Memory B cell (primary cell): ENCODE measurements around the gene NDOR1.
"Not testable (repeated sequence)": the region's sequence is repeated elsewhere in the genome, so short reads cannot be mapped to it uniquely, and the experiment has no call there.

Experiments
- ATAC-seq: fragments of 150-1000 bp; cut with Tn5 transposase; 2 replicates; pipeline ENCODE4 v1.10.0; 2021; ENCODE audit warnings: low read depth, mild to moderate bottlenecking, moderate library complexity
- DNase-seq, 2 donors: peaks; one replicate each; pipeline ENCODE4 v3.0.0; 2022; ENCODE audit warnings: low spot score in 2 of 2
- H3K27ac Mint-ChIP-seq: one replicate; pipeline ENCODE4 v1.8.0; 2022; ENCODE audit warnings: mild to moderate bottlenecking, moderate library complexity, mixed read lengths
- H3K27me3 Mint-ChIP-seq: one replicate; pipeline ENCODE4 v1.8.0; 2022; ENCODE audit warnings: mixed read lengths
- H3K36me3 Mint-ChIP-seq: one replicate; pipeline ENCODE4 v1.8.0; 2022; ENCODE audit warnings: mild to moderate bottlenecking, mixed read lengths
- H3K4me1 Mint-ChIP-seq: one replicate; pipeline ENCODE4 v1.8.0; 2022; ENCODE audit warnings: mixed read lengths
- H3K4me3 Mint-ChIP-seq: one replicate; pipeline ENCODE4 v1.8.0; 2022; ENCODE audit warnings: mild to moderate bottlenecking, moderate library complexity, mixed read lengths
- H3K9me3 Mint-ChIP-seq: one replicate; pipeline ENCODE4 v1.8.0; 2022; ENCODE audit warnings: mixed read lengths

Gene NDOR1

DNA sequence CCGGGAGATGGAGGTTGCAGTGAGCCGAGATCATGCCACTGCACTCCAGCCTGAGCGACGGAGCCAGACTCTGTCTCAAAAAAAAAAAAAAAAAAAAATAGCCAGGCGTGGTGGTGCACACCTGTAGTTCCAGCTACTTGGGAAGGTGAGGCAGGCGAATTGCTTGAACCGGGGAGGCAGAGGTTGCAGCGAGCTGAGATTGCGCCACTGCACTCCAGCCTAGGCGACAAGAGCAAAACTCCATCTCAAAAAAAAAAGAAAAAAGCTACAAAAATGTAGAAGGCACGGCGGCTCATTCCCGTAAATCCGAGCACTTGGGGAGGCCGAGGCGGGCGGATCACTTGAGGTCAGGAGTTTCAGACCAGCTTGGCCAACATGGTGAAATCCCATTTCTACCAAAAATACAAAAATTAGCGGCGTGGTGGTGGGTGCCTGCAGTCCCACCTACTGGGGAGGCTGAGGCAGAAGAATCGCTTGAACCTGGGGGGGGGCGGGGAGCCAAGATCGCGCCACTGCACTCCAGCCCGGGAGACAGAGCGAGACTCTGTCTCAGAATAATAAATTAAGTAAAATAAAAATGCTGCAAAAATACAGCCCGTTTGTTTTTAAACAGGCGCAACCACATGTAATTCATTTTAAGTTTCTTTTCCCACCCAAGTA, 34.2 kb downstream of the NDOR1 start:
- H3K36me3 Mint-ChIP-seq, H3K9me3 Mint-ChIP-seq, DNase-seq, H3K27me3 Mint-ChIP-seq, ATAC-seq, H3K27ac Mint-ChIP-seq: not testable (repeated sequence)
- Mint-ChIP-seq H3K4me1 (peaks cover 28% of the 10 kb centered on the region), H3K4me3 (peak overlapping the region; percentile 86)

DNA sequence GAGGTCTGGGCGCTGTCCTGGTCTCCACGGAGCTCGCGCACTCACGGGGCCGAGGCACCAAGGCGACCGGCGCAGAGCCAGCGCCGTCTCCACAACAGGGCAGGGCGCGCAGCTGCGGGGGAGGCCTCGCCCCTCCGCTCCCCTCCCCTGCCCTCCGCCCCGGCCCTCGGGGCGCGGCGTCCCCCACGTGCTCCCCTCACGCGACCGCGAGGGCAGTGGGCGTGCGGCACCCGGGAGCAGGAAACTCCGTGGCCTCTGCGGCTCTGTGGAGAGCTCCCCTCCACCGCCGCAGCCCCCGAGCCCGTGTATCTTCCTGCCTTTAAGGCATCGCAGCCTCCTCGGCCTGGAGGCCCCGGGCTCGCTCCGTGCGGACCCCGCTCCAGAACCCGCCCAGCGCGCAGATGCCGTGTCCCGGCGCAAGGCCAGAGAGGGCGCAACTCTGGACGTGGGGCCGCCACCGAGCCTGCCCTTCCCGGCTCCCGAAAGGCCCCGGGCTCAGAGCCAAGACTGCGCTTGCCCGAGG, 34.9 kb downstream of the NDOR1 start:
- DNase-seq (peak in 1 of 2 donors; percentile 87), ATAC-seq (peak; percentile 26)
- Mint-ChIP-seq H3K4me3 (peak overlapping the region; percentile 86), H3K36me3 (no peaks in the 10 kb centered on the region), H3K4me1 (peaks cover 21% of the 10 kb centered on the region), H3K9me3 (no peaks in the 10 kb centered on the region), H3K27ac (peak overlapping the region; percentile 90), H3K27me3 (no peaks in the 10 kb centered on the region)

DNA sequence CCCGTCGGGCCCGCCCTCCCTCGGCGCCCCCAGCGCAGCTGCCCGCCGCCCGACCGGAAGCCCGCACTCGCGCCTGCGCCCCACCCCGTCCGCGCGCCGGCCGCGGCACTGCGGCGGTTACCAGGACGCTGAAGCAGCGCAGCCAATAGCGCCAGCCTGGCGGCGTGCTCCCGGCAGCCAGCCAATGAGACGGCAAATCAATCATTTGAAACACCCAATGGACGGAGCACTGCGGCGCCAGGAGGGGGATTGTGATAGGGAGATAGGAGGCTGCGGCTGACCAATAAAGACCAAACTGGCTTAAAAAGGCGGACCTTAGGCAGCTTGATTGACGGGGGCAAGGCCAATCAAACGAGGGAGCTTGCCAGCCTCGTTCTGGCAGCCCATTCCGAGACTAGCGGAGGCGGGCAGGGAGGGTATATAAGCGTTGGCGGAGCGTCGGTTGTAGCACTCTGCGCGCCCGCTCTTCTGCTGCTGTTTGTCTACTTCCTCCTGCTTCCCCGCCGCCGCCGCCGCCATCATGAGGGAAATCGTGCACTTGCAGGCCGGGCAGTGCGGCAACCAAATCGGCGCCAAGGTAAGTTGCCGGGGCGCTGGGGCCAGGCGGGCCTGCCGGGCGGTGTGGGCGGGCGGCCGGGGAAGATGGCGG, 35.5 kb downstream of the NDOR1 start, which contains the start of gene TUBB4B:
Gene TUBB4B, plus strand, starts transcription at position 447 of the 649 bp plus-strand sequence. Its CDS starts 74 bp downstream, at position 521.
- ATAC-seq (peak; percentile 76), DNase-seq (peak; percentile 90 to 95)
- Mint-ChIP-seq H3K36me3 (no peaks in the 10 kb centered on the region), H3K27ac (peak within 1 kb of the TSS; percentile 90), H3K4me1 (peaks cover 19% of the 10 kb centered on the region), H3K27me3 (no peaks in the 10 kb centered on the region), H3K9me3 (no peaks in the 10 kb centered on the region), H3K4me3 (peak within 1 kb of the TSS; percentile 86)

DNA sequence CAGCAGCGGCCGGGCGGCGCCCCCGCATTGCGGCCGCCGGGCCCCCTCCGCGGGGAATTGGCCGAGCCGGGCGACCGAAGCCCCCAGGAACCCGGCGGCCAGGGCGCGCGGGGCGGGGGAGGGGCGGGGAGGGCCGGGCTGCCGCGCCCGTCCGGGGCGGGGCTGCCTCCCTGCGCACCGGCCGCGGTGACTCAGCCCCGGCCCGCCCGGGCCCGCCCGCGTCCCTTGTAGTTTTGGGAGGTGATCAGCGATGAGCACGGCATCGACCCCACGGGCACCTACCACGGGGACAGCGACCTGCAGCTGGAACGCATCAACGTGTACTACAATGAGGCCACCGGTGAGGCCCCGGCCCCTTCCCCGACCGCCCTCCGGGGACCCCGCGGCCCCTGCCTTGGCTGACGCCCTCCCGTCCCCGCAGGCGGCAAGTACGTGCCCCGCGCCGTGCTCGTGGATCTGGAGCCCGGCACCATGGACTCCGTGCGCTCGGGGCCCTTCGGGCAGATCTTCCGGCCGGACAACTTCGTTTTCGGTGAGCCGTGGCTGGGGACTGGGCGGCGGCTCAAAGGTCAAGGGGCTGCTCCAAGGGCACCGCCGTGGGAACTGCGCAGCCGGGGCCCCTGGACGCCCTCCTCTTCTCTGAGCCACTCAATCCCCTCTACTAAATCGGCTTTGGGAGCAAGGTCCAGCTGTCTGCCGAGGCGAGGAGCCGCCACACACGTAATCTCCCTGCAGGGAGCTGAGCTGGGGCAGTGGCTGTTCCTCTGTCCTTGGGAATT, 36.2 kb downstream of the NDOR1 start:
- H3K4me1 Mint-ChIP-seq = peaks cover 19% of the 10 kb centered on the region
- no peaks in the 10 kb centered on the region for H3K36me3 Mint-ChIP-seq
- H3K27ac Mint-ChIP-seq = peak overlapping the region; percentile 90
- peak in 1 of 2 donors; percentile 42 for DNase-seq
- peak overlapping the region; percentile 72 for H3K4me3 Mint-ChIP-seq
- H3K27me3 Mint-ChIP-seq = no peaks in the 10 kb centered on the region
- peak; percentile 4 for ATAC-seq
- no peaks in the 10 kb centered on the region for H3K9me3 Mint-ChIP-seq

DNA sequence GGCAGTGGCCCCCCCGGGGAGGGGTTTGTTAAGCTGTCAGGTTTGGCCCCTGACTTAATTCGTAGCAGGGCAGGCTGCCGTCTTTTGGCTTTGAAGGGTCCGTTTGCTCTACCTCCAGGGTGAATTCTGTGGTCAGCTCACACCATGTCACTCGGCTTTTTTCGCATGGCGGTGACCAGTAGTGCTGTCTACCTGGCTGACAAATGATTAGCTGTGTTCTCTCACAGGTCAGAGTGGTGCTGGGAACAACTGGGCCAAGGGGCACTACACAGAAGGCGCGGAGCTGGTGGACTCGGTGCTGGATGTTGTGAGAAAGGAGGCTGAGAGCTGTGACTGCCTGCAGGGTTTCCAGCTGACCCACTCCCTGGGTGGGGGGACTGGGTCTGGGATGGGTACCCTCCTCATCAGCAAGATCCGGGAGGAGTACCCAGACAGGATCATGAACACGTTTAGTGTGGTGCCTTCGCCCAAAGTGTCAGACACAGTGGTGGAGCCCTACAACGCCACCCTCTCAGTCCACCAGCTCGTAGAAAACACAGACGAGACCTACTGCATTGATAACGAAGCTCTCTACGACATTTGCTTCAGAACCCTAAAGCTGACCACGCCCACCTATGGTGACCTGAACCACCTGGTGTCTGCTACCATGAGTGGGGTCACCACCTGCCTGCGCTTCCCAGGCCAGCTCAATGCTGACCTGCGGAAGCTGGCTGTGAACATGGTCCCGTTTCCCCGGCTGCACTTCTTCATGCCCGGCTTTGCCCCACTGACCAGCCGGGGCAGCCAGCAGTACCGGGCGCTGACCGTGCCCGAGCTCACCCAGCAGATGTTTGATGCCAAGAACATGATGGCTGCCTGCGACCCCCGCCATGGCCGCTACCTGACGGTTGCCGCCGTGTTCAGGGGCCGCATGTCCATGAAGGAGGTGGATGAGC, 37.0 kb downstream of the NDOR1 start:
- Mint-ChIP-seq H3K4me3 (peak overlapping the region; percentile 72), H3K27ac (peak overlapping the region; percentile 31), H3K27me3 (no peaks in the 10 kb centered on the region), H3K36me3 (no peaks in the 10 kb centered on the region), H3K4me1 (peaks cover 17% of the 10 kb centered on the region), H3K9me3 (no peaks in the 10 kb centered on the region)
- ATAC-seq (no peak), DNase-seq (no peak)

GRCh38 chr9:137243266-137243625, 37.7 kb downstream of the NDOR1 start:
- H3K27me3 Mint-ChIP-seq, ATAC-seq, H3K36me3 Mint-ChIP-seq, DNase-seq, H3K9me3 Mint-ChIP-seq, H3K27ac Mint-ChIP-seq, H3K4me3 Mint-ChIP-seq: not testable (repeated sequence)
- H3K4me1 Mint-ChIP-seq = peaks cover 17% of the 10 kb centered on the region

GRCh38 chr9:137243626-137244485, 38.4 kb downstream of the NDOR1 start:
- H3K9me3 Mint-ChIP-seq = no peaks in the 10 kb centered on the region
- ATAC-seq (no peak), DNase-seq (no peak)
- no peak overlapping the region for H3K4me3 Mint-ChIP-seq
- no peaks in the 10 kb centered on the region for H3K27me3 Mint-ChIP-seq
- peak overlapping the region; percentile 63 for H3K27ac Mint-ChIP-seq
- peaks cover 17% of the 10 kb centered on the region for H3K4me1 Mint-ChIP-seq
- no peaks in the 10 kb centered on the region for H3K36me3 Mint-ChIP-seq

DNA sequence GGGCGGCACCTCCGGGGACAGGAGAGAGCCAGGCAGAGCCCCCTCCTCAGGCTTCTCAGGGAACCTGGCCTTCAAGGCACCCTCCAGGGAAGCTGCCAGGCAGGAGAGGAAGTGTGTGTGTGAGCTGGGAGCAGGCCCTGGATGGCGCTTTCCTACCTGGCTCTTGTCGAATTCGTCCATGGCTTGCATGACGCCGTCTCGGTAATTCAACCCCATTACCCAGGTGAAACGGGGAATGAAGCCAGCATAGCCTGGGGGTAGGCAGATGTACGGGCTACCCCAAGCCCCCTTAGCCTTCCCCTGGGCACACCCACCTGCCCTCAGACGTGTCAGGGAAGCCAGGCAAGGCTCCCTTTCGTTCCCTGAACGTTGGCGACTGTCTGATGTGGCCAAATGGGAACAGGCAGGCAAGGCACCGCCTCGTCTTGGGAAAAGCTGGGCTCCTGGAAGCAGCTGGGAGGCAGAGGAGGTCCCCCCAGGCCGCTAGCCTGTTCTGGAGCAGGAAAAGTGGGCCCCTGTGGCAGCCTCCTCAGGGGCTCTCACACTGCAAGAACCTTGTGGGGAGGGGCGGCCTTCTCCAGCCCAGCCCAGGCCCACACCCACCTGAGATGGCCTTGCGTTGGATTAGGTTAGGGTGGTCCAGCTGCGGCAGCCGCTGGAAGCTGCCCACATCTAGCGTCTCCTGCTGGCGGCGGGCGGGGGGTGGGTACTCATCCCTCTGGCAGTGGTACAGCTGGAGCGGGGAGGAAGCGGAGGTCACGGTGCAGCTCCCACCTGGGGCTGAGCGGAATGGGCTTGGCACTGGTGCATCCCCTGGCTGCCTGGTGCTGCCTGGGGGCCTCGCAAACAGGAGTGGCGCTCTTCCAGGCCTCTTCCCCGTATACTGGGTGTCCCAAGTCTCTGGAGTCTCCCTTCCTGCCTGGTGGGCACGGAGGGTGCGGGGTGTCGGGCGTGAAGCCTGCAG, 39.3 kb downstream of the NDOR1 start:
- H3K4me1 Mint-ChIP-seq = peaks cover 15% of the 10 kb centered on the region
- DNase-seq = no peak
- H3K9me3 Mint-ChIP-seq = no peaks in the 10 kb centered on the region
- ATAC-seq = no peak
- H3K27ac Mint-ChIP-seq = peak overlapping the region; percentile 63
- H3K4me3 Mint-ChIP-seq = no peak overlapping the region
- no peaks in the 10 kb centered on the region for H3K27me3 Mint-ChIP-seq
- no peaks in the 10 kb centered on the region for H3K36me3 Mint-ChIP-seq

GRCh38 chr9:137245450-137246421, 40.2 kb downstream of the NDOR1 start:
- DNase-seq (no peak), ATAC-seq (no peak)
- H3K4me1 Mint-ChIP-seq = peaks cover 15% of the 10 kb centered on the region
- no peaks in the 10 kb centered on the region for H3K36me3 Mint-ChIP-seq
- H3K27ac Mint-ChIP-seq = no peak overlapping the region
- H3K9me3 Mint-ChIP-seq = no peaks in the 10 kb centered on the region
- H3K4me3 Mint-ChIP-seq = no peak overlapping the region
- H3K27me3 Mint-ChIP-seq = no peaks in the 10 kb centered on the region

DNA sequence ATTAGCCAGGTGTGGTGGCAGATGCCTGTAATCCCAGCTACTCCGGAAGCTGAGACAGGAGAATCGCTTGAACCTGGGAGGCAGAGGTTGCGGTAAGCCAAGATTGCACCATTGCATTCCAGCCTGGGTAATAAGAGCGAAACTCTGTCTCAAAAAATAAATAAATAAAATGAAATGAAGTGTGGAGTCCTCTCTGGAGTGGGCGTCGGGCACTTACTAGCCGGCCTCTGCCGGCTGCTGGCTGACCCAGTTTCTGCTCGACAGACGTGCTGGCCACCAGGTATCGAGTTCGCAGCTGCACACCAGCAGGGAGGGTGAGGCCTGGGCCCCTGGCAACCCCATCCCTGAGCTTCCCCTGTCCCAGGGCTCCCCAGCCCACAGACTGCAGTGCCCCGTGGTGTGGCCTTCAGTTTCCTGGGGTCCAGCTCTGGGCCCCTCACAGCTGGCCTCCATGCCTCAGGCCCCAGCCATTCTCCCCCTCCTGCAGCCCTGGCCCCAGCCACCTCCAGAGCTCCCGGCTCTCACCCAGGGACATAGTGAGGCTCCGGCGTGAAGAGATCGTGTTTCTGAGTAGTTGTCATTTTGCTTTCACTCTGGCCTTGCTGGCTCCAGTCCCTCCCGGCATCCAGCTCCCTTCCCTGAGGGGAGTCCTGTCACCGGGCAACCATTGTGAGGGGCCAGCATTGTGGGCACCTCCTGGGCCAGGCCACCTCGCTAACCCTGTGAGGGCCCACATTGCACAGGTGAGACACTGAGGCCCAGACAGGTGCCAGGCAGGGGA, 41.8 kb downstream of the NDOR1 start:
- no peak for ATAC-seq
- no peaks in the 10 kb centered on the region for H3K36me3 Mint-ChIP-seq
- H3K9me3 Mint-ChIP-seq = no peaks in the 10 kb centered on the region
- no peak overlapping the region for H3K27ac Mint-ChIP-seq
- H3K4me1 Mint-ChIP-seq = peaks cover 13% of the 10 kb centered on the region
- no peak for DNase-seq
- H3K4me3 Mint-ChIP-seq = no peak overlapping the region
- peaks cover 1% of the 10 kb centered on the region for H3K27me3 Mint-ChIP-seq

DNA sequence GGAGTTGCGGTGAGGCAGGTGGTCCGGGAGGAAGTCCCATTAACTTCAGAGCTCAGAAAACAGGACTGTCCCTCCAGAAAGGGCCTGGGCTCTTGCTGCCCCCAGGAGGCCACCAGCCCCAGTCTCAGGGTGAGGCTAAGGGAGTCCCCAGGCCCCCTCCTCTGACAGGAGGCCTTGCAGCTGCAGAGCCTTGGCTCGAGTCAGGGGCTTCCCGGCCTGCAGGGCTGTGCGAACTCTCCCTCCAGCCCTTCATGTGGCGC, 42.3 kb downstream of the NDOR1 start:
- Mint-ChIP-seq H3K27me3 (peaks cover 1% of the 10 kb centered on the region), H3K9me3 (no peaks in the 10 kb centered on the region), H3K27ac (no peak overlapping the region), H3K36me3 (no peaks in the 10 kb centered on the region), H3K4me1 (peaks cover 8% of the 10 kb centered on the region), H3K4me3 (no peak overlapping the region)
- DNase-seq (no peak), ATAC-seq (no peak)
